Upper lobe of right lung (tissue), 1 donor: ENCODE data around the gene CLTCL1. TPM values are rescaled to one million over a fixed set of nuclear protein-coding genes. Genes with fewer than 3 reads are reported as not detected.
"Not testable (repeated sequence)": the region's sequence is repeated elsewhere in the genome, so short reads cannot be mapped to it uniquely, and the experiment has no call there.

Source experiments
- ATAC-seq: fragments of 200-7000 bp; cut with Tn5 transposase; one replicate; pipeline ENCODE4 v1.9.1; 2020; ENCODE audit warnings: mild to moderate bottlenecking, moderate library complexity
- DNase-seq: peaks from one replicate; pipeline ENCODE4 v3.0.0-alpha.2; 2020
- H3K27ac ChIP-seq: fragments of 200-600 bp; one replicate; pipeline ENCODE4 v1.8.0; 2022
- H3K27me3 ChIP-seq: fragments of 200-600 bp; one replicate; pipeline ENCODE4 v1.8.0; 2022; ENCODE audit warnings: mild to moderate bottlenecking
- H3K36me3 ChIP-seq: fragments of 200-600 bp; one replicate; pipeline ENCODE4 v1.8.0; 2022
- H3K4me1 ChIP-seq: fragments of 200-600 bp; one replicate; pipeline ENCODE4 v1.8.0; 2022
- H3K4me3 ChIP-seq: fragments of 200-600 bp; one replicate; pipeline ENCODE4 v1.8.0; 2022; ENCODE audit warnings: mild to moderate bottlenecking
- H3K9me3 ChIP-seq: fragments of 200-600 bp; one replicate; pipeline ENCODE4 v1.8.0; 2022
- intact Hi-C: fragments of 100-400 bp; cut with DNase I; formaldehyde crosslinking; loops from one replicate; pipeline ENCODE4 v1.11.0; 2022
- total RNA-seq: library from RNA; stranded (reverse); fragmentation: NEBNext Ultra II Directional; extraction: Animal tissue kit (Norgen Biotek cat#: 25700); gene quantifications from one replicate; pipeline ENCODE4 v1.2.1, GENCODE V29; 2021
- TF ChIP-seq, protein P1 (sequence below): fragments of 200-600 bp; IDR thresholded peaks from one replicate; pipeline ENCODE4 v1.8.0; 2022; ENCODE audit warnings: antibody characterized with exemption
- donor health status: DM: no; HTN: yes; CAD: no; lungs with severe emphysema.

The CLTCL1 gene
- total RNA-seq, 1 donor from 2014 or later: 4.3 TPM

DNA sequence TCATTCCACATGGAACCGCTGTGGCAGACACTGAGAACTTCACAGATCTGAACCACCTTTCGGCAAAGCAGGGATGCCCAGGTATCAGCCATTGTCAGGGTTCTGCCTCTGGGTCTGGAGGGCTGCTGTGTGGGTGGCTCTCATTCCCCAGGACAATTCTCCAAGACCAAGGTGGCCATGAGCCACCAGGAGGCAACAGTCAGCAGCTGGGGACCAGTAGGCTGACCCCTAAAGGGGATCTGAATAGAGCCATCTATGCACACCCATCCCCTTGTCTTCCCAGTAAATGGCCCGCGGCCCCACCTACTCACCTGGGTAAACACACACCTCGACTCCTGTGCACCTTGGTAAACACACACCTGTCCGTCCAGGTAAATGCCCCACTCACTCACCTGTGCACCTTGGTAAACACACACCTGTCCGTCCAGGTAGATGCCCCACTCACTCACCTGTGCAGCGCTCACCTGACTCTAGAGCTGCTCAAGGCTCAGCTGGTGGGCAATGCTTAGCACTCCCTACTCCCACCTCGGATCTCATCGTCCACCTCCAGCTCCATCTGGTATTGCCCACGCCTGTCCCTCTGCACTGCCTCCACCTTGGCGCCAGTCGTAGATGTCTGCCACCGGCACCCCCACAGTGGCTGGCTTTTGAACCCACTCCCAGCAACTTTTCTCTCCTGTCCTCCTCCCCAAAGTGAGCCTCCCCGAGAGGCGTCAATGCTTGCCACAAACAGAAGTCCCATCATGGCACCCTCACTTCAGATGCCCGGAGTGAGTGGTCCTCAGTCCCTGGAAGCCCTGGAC, 123.2 kb downstream of the CLTCL1 start:
- Histone ChIP-seq H3K27me3 (peaks cover 49% of the 10 kb centered on the region), H3K27ac (no peak overlapping the region), H3K36me3 (no peaks in the 10 kb centered on the region), H3K9me3 (no peaks in the 10 kb centered on the region), H3K4me1 (peaks cover 30% of the 10 kb centered on the region), H3K4me3 (no peak overlapping the region)
- ATAC-seq (no peak), DNase-seq (no peak)
- TF ChIP-seq, protein P1, sequence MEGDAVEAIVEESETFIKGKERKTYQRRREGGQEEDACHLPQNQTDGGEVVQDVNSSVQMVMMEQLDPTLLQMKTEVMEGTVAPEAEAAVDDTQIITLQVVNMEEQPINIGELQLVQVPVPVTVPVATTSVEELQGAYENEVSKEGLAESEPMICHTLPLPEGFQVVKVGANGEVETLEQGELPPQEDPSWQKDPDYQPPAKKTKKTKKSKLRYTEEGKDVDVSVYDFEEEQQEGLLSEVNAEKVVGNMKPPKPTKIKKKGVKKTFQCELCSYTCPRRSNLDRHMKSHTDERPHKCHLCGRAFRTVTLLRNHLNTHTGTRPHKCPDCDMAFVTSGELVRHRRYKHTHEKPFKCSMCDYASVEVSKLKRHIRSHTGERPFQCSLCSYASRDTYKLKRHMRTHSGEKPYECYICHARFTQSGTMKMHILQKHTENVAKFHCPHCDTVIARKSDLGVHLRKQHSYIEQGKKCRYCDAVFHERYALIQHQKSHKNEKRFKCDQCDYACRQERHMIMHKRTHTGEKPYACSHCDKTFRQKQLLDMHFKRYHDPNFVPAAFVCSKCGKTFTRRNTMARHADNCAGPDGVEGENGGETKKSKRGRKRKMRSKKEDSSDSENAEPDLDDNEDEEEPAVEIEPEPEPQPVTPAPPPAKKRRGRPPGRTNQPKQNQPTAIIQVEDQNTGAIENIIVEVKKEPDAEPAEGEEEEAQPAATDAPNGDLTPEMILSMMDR: no peak
- intact Hi-C loops: no loop called here

DNA sequence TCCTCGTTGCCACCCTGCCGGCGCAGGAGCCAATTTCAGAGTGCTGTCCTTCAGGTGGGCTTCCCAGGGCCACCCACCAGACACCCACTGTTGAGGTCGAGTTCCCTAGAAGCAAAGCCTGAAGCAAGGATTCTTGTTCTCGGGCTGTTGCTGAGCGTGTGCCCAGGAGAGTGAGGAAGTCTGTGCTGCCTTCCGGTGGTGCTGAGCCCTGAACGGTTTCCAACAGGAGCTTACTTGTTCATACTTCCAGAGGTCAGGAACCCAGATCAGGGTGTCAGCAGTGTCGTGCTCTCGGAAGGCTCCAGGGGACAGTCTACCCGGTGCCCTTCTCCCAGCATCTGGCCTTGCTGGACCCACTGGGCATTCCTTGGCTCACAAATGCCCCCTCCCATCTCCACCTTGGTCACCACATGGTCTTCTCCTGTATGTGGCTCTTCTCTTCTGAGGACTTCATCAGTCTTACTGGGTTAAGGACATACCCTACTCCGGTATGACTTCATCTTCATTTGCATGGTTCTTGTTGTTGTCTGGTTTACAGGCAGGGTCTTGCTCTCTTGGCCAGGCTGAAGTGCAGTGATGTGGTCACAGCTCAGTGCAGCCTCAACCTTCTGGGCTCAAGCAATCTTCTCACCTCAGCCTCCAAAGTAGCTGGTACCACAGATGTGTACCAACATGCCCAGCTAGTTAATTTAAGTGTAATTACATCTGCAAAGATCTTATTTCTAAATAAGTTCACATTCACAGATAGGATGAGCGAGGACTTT, 124.2 kb downstream of the CLTCL1 start:
- intact Hi-C loops: no loop called here
- TF ChIP-seq, protein P1: no peak
- no peak for DNase-seq
- H3K27me3 ChIP-seq: peaks cover 49% of the 10 kb centered on the region
- no peak overlapping the region for H3K27ac ChIP-seq
- H3K36me3 ChIP-seq: no peaks in the 10 kb centered on the region
- no peak for ATAC-seq
- no peak overlapping the region for H3K4me3 ChIP-seq
- H3K4me1 ChIP-seq: peaks cover 20% of the 10 kb centered on the region
- no peaks in the 10 kb centered on the region for H3K9me3 ChIP-seq

DNA sequence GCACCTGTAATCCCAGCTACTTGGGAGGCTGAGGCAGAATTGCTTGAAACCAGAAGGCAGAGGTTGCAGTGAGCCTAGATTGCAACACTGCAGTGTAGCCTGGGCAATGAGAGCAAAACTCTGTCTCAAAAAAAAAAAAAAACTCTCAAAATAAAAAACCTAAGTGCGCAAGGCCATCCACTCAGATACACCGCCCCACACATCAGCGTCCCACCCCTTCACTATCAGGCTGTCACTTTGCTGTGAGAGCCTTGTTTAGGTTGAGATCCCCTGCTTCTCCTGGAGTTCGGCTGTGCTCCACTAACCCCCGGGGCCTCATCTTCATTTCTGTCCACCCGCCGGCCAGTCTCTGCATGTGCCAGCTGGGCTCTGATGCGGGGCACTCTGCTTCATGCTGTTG, 125.1 kb downstream of the CLTCL1 start:
- TF ChIP-seq, protein P1: no peak
- Histone ChIP-seq H3K27ac (no peak overlapping the region), H3K36me3 (no peaks in the 10 kb centered on the region), H3K4me3 (no peak overlapping the region), H3K9me3 (no peaks in the 10 kb centered on the region), H3K27me3 (peaks cover 57% of the 10 kb centered on the region), H3K4me1 (peaks cover 16% of the 10 kb centered on the region)
- intact Hi-C loops: no loop called here
- ATAC-seq (no peak), DNase-seq (no peak)

DNA sequence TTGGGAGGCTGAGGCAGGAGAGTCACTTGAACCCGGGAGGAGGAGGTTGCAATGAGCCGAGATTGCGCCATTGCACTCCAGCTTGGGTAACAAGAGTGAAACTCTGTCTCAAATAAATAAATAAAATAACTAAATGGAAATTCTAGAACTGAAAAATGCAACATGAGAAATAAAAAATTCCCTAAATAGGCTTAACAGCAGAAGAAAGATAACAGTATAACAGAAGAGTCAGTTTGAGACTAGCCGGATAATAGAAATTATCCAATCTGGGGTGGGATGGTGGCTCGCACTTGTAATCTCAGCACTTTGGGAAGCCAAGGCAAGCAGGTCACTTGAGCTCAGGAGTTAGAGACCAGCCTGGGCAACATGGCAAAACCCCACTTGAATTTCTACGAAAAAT, 127.1 kb downstream of the CLTCL1 start:
- Histone ChIP-seq H3K9me3 (no peaks in the 10 kb centered on the region), H3K36me3 (no peaks in the 10 kb centered on the region), H3K4me1 (peaks cover 6% of the 10 kb centered on the region), H3K27me3 (peaks cover 51% of the 10 kb centered on the region), H3K4me3 (no peak overlapping the region), H3K27ac (no peak overlapping the region)
- intact Hi-C loops: no loop called here
- TF ChIP-seq, protein P1: no peak
- no peak for ATAC-seq
- DNase-seq: no peak

DNA sequence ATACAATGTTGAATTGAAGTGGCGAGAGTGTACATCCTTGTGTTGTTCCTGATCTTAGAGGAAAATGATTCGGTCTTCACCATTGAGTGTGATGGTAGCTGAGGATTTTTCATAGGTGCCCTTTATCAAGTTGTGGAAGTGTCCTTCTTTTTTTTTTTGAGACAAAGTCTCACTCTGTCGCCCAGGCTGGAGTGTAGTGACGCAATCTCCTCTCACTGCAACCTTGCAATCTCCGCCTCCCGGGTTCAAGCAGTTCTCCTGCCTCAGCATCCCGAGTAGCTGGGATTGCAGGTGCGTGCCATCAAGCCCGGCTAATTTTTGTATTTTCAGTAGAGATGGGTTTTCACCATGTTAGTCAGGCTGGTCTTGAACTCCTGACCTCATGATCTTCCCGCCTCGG, 132.9 kb downstream of the CLTCL1 start:
- ATAC-seq, intact Hi-C loops, H3K9me3 ChIP-seq, H3K4me1 ChIP-seq, H3K27ac ChIP-seq, H3K36me3 ChIP-seq, H3K4me3 ChIP-seq, DNase-seq: not testable (repeated sequence)
- peaks cover 13% of the 10 kb centered on the region for H3K27me3 ChIP-seq

DNA sequence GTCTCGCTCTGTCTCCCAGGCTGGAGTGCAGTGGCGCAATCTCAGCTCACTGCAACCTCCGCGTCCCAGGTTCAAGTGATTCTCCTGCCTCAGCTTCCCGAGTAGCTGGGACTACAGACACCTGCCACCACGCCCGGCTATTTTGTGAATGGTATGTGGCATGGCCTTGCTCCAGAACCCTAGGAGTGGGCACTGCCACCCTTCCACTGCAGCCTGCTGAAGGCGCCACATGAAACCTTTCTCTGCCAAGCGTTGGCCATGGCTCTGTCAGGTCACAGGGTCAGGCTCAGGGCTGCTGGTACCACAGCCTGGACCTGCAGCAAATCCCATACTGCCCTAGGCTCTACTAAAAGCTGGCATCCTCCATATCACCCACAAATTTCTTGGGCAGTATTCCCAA, 135.4 kb downstream of the CLTCL1 start:
- H3K27me3 ChIP-seq: peaks cover 22% of the 10 kb centered on the region
- H3K4me3 ChIP-seq, DNase-seq, H3K27ac ChIP-seq, ATAC-seq, H3K4me1 ChIP-seq, H3K36me3 ChIP-seq, H3K9me3 ChIP-seq, intact Hi-C loops: not testable (repeated sequence)
